ENCODE measurements around the gene PLIN5.

Gene PLIN5

GRCh38 chr19:4534836-4535658, at the start of gene PLIN5:
Gene PLIN5 (minus strand): TSS chr19:4535224. CDS start chr19:4534074, 1,150 bp downstream.
- peak; percentile 64 to 82 (median 66) for DNase-seq

GRCh38 chr19:4583961-4584669, 49.1 kb upstream of the PLIN5 start:
- DNase-seq: peak in 1 of 3 donors; percentile 54

DNA sequence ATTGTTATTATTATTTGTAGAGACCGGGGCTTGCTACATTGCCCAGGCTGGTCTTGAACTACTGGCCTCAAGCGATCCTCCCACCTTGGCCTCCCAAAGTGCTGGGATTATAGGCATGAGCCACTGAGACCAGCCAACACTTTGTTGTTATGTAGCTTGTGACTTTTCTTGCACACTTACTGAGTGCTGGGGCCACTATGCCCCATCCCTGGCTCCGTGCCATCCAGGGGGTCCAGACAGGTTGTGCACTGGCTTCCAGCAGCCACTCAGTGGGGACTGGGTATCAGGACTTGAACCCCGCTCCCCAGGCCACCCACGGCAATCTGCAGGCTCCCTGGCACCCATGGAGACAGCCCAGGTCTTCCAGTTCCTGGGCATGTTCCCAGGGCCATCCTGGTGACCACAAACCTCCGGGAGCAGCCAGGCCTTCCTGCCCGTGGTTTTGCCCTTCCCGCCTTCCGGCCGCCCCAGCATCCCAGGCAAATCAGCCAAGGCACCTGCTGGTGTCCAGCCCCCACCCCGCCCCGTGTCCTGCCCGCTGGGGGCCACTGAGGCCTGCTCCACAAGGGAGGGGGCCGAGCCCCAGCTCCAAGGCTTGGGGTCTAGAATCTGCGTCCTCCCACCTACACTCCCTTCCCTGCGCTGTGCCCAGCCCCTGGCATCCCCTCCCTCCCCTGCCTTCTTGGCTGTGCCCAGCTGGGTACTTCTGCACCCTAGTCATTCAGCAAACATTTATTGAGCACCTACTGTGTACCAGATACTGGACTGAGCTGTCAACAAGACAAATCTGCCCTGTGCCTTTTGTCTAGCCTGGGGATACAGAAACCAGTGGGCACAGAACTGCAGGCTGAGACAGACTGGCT, 48.2 kb upstream of the PLIN5 start:
- DNase-seq: no peak

DNA sequence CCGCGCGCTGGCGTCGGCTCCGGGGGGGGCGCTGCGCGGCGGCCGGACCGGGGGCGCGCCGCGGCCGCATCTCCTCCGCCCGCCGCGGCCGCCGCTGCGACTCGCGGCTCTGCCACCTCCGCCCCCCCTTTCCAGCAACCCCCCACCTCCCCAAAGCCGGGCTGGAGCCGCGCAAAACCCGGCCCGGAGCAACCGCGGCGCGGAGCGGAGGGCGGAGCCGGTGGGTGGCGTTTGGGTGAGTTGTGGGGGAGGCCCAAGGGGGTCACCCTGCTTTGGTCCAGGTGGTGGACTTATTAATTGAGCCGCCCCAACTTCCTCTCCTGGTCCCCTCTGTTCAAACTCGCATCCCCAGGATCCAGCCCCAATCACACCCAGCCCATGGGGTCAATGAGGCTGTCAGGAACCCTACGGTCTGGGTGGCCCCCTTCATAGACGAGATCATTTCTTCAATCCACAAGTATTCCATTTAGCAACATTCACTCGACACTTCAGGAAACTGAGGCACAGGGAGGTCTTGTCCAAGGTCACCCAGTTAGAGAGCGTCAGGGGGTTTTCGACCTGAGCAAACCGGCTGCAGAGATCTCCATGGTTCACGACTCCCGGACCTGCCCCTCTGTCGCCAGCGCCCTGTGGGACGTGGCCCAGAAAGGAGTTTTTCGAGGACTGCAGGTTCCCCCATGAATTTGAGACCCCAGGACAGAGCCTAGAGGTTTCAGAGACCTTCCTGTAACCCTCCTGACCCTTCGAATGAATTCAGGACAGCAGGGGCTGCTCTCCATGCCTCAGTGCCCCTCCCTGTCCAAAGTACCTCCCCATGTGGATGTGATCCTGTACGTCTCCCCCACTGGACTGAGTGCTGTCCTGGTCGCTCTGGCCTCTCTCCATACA, 46.9 kb upstream of the PLIN5 start:
- DNase-seq: peak in 1 of 3 donors; percentile 58

DNA sequence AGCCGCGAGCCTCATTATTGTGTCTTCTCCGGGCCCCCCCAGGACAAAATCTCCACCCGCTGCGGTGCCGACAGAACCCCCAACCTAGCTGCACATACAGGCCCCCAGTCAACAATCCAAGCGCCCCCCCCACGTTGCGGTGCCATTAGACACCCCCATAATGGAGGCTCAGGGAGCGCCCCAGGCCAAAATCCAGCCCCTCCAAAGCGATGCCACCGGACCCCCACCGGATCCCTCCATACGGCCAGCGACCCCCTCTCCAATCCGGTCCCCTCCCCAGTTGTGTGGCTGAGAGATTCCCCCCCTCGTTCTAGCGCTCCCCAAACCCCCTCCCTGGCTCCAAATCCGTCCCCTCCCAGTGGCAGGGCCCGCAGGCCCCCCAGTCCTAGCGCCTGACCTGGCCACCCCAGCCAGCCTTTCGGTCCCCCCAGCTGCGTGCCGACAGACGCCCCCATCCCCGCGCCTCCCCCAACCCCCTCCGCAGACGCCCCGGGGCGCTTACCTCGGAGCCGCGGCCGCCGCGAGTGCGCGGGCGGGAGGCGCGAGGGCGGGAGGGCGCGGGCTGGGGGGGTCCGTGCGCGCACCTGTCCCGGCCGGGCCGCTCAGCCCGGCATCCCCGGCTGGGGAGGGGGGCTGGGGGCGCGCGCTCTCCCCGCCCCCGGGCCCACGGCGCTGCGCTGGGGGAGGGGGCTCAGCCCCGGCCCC, 46.1 kb upstream of the PLIN5 start:
- no peak for DNase-seq

- DNase-seq: peak in 1 of 3 donors; percentile 51
These were observed 45.2 kb upstream of the PLIN5 start for GRCh38 chr19:4580021-4580901.

GRCh38 chr19:4579389-4579788, 44.4 kb upstream of the PLIN5 start:
- no peak for DNase-seq

DNA sequence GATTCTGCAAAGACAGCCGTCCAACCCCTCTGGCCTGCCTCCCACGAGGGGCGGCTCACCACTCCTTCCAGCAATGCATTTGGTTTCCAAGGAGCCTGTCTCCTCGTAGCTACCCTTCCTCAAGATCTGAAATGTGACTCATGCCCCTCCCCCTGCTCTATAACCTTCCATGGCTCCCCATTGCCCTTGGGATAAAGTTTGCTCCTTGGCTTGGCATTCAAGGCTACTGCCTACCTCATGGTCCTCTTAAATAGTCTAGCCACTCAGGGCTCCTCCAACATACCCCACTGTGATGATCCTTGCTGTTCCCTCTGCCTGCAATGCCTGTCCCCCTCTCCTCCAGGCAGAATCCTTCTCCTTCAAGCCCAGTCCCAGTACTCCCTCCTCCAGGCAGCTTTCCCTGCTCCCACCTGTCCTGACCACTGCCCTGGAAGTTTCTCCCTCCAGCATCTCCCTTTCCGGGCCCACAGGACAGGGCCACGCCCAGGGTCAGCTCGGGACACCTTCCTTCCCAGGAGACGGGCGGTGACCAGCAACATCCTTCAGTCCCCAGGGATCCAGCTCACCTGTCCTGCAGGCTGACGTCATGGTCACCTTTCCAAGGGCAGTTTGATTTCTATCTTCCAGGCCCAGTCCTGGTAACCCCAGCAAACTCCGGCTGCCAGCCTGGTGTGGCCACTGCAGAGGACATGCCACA, 43.7 kb upstream of the PLIN5 start:
- no peak for DNase-seq

DNA sequence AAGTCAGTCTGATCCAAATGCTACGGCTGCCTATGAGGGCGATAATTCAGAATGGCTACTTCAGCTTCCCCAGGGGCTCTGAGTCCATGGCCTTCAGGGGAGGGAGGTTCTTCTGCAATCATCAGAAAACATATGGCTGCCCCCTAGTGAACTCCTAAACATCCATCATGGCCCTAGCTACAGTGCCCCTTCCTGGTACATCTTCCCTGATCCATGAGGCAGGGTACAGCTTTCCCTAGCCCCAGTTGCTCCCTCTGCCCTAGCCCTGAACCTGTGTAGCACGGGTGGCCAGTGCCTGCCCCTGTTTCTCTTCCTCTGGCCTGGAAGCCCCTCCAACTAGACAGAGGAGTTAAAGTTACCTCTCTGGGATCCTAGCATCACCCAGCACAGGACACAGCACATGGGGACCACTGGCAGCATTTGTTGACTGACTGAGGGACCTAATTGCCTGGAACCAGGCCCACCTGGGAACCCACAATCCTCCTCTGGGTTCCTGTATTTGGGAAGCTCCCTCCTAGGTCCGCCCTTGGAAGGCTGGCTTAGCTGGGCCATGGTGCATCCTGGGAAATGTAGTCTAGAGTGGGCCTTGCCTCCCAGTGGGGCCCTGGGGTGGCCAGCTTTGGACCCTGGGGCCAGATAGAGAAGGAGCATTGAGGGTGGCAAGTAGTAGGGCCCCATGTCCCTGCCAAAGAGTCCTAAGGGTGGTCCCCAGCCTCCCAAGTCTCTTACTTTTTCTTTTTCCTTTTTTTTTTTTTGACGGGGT, 42.2 kb upstream of the PLIN5 start:
- DNase-seq: peak in 1 of 3 donors; percentile 33

GRCh38 chr19:4576016-4576933, 41.3 kb upstream of the PLIN5 start:
- peak; percentile 71 to 84 (median 76) for DNase-seq

DNA sequence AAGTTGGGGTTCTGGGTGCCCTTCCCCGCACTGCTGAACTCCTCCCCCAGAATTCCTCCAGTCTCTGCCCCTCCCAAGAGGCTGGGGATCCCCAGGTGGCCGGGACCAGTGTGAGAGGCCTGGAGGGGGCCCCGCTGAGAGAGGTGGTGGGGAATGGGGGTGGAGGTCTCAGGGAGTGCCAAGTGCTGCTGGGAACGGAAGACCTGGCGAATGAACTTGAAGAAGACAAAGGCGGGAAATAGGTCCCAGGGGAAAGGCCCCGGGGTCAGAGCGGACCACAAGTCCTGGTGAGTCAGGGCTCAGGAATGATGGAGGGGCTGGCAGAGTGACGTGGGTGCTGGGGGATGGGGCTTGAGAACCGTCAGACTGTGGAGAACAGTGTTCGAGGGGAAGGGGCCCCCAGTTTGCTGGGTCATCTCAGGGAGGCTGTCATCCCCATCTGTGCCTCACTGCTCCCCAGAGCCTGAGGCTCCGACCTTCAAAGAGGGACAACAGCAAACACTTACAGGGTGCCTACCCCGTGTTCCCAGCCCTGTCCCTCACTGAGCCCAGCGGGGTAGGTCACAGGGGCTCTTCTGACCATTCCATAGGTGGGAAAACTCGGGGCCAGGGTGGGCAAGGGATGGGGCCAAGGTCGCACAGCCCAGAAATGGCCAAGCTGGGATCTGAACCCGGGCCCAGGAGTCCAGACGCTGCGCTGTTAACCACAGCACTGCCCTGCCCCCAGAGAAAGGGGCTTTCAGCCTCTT, 40.4 kb upstream of the PLIN5 start:
- peak; percentile 42 to 66 (median 51) for DNase-seq

DNA sequence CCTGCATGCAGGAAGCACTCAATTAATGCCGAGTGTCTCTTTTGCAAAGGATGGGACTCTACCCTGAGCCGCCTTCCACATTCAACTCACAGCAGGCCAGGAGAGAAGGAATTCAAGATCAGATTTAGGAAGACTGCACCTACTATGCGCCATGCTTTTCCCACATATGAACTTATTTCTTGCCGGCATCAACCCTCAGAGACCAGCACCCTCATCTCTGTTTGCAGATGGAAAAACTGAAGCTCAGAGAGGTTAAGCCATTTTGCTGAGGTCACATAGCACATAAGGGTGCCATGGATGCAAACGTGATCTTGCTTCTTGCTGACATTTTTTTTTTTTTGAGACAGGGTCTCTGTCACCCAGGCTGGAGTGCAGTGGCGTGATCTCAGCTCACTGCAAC, 38.7 kb upstream of the PLIN5 start:
- no peak for DNase-seq

DNA sequence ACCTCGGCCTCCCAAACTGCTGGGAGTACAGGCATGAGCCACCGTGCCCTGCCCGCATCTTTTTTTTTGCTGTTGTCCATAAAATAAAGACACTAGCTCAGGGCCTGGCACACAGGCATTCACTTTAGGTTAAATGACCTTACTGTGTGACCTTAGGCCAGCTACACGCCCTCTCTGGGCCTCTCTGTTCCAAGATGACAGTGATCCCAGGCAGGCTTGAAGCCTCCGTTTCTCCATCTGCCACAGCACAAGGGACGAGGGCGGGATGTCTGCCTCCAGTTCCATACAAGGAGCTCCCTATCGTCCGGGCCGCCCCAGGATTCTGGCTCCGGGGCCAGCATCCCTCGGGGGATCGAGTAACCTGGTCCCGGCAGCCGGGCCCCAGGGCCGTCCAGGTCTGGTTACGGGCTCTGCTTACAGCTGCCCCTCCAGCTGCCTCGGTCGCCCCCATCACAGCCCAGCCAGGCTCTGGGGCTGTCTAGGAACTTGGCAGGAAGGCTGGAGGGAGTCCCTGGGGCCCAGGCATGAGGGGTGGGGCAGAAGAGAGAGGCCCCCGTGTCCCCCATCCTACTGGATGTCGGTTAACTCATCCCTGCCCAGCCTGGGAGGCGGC, 36.4 kb upstream of the PLIN5 start:
- DNase-seq: no peak

DNA sequence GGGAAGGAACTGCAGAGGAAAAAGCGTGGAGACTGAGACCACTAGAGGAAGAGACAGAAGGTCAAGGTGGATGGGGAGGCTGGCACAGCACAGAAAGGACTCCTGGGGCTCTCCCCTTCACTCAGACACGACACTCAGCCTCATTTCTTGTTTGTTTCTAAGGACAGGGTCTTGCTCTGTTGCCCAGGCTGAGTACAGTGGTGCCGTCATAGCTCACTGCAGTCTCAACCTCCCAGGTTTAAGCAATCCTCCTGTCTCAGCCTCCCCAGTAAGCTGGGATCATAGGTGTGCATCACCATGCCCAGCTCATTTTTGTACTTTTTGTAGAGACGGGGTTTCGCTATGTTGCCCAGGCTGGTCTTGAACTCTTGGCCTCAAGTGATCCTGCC, 35.9 kb upstream of the PLIN5 start:
- DNase-seq: no peak

DNA sequence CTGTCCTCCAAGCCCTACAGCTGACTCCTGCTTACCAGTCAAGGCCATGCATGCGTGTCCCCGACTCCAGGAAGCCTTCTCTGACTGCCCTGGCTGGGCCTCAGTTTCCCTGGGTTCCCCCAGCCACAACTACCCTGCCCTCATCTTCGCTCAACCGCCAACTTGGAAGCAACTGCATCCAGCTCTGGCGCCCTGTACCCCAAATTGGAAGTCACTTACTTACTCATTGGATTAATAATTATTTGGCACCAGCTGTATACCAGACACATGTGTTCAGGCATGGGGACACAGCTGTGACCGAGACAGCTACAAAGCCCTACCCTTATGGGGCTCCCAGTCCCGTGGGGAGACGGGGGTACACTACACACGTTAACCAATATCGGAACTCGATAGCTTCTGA, 35.4 kb upstream of the PLIN5 start:
- no peak for DNase-seq

DNA sequence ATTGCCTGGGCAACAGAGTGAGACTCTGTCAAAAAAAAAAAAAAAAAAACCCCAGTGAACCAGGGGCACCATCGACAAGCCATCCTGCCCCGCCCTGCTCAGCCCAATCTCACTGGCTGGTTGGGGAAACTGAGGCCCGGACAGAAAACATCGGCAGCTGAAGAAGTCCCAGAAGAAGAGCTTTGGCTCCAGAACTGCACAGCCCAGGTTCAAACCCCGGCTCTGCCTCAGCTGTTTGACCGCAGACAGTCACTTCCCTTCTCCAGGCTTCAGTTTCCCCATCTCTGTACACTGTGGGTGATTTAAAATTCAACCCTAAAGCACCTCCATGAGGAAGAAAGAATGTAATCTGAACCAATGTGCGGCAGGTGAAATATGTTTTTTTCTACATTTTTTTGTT, 33.9 kb upstream of the PLIN5 start:
- DNase-seq: peak; percentile 65 to 73 (median 72)
